Spleen (tissue), 7 donors: ENCODE results near the gene ABAT.

Experiments used
- CTCF ChIP-seq, 11 experiments: fragments of 200-600 bp in 7 of 11; fragments of 450-650 bp in 4 of 11; sonication (generic) in 4 of 11; IDR thresholded peaks in 8 of 11; conservative IDR thresholded peaks in 3 of 11; 1 replicate in 7 of 11; 2 replicates in 4 of 11; pipeline versions ENCODE4 v1.4.0 to v1.8.0; 2016 to 2021; ENCODE audit warnings: antibody characterized with exemption in 11 of 11, inconsistent platforms in 4 of 11, mild to moderate bottlenecking in 1 of 11
- POLR2A ChIP-seq, 3 donors: fragments of 450-650 bp; IDR thresholded peaks; one replicate each; pipeline ENCODE4 v1.5.1; 2017; ENCODE audit warnings: antibody characterized with exemption in 3 of 3, mild to moderate bottlenecking in 1 of 3
- donor health status: DM: no; HTN: no; CAD: no; lungs with moderate emphysema.
- donor health status: DM: no; HTN: no; CAD: no.
- donor health status: DM: no; HTN: no; CAD: no.

GRCh38 chr16:8808613-8809353, 134.4 kb downstream of the ABAT start:
- TF ChIP-seq CTCF (IDR thresholded peaks at IDR 0.05 in 8 of 11, conservative IDR thresholded peaks at IDR 0.05 in 3 of 11), result no peak
- no peak for TF ChIP-seq POLR2A (IDR thresholded peaks at IDR 0.05)
